Measurements from ENCODE around the gene MXRA8.

- TF ChIP-seq CTCF (IDR thresholded peaks at IDR 0.05) (no peak), POLR2A (IDR thresholded peaks at IDR 0.05) (no peak)
These were observed 32.9 kb upstream of the MXRA8 start for GRCh38 chr1:1391225-1391624.
